ENCODE results near the gene SIGMAR1. TPM values are rescaled to one million over a fixed set of nuclear protein-coding genes. Genes with fewer than 3 reads are reported as not detected.

Gene SIGMAR1
- total RNA-seq, 1 experiment from 2014 or later: 165 TPM

DNA sequence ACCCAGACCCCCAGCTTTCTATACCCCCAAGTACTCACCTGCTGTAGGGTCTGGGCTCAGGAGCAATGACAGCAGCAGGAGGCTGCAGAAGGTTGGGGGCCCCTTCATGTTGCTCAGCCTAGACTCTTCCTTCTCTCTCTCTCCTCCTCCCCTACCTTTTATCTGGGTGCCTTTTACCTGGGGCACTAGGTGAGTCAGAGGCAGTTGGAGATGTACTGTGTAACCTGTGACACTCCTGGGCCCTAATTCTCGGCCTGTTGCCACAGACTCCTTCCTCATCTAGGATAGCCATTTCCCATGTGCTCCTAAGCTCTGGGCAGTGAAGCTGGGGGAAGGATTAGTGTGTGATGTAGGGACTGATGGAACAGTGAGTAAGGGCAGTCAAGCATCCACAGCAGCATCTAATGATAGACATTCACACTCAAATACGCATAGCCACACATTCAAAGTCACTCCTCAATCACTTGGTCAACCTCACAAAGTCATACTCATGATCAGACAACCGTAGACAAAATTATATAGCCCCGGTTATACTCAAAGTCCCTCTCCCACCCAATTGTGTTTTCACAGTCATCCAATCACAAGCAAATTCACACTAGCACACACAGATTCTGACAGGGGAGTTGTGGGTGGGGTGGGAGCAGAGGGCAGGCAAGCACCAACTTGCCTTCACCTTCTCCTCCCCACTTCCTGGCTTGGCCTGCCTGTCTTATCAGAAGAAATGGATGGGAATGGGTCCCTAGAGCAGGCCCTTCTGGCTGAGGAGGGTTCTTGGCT lies 25.1 kb upstream of the SIGMAR1 start, which contains the start of gene CCL27:
Gene CCL27, minus strand, starts transcription at position 132 of the 777 bp plus-strand sequence. Its CDS starts 24 bp downstream, at position 108.
- no peak for TF ChIP-seq EZH2 (IDR thresholded peaks at IDR 0.05; ENCODE audit: borderline replicate concordance, low read depth, low read length, poor library complexity, severe bottlenecking)
- no peak for TF ChIP-seq CTCF (conservative IDR thresholded peaks at IDR 0.05; ENCODE audit: low read depth, low read length)
- Histone ChIP-seq H3K27ac (ENCODE audit: low read depth, low read length, poor library complexity, severe bottlenecking) (no peak within 1 kb of the TSS), H3K27me3 (replicated peaks; ENCODE audit: insufficient read depth, low read depth, low read length, poor library complexity) (no peaks in the 10 kb centered on the region), H3K4me3 (ENCODE audit: low read depth, low read length, poor library complexity, severe bottlenecking) (no peak within 1 kb of the TSS), H3K36me3 (ENCODE audit: insufficient read depth, low read length, poor library complexity, severe bottlenecking) (no peaks in the 10 kb centered on the region), H3K9me3 (ENCODE audit: low read depth, low read length, poor library complexity, severe bottlenecking) (no peaks in the 10 kb centered on the region), H3K4me1 (ENCODE audit: insufficient read depth, low read length, poor library complexity, severe bottlenecking) (peaks cover 6% of the 10 kb centered on the region)
- no peak for DNase-seq (ENCODE audit: low spot score)
- ChIA-PET CTCF (no interaction called here), POLR2A (ENCODE audit: low non-redundant PET) (no interaction called here)
- intact Hi-C loops (cut with micrococcal nuclease; ENCODE audit: unreplicated experiment): no loop called here
- no TSS peak for BruUV-seq (replicated peaks)

GRCh38 chr9:34659592-34660253 lies 22.1 kb upstream of the SIGMAR1 start:
- TF ChIP-seq CTCF (conservative IDR thresholded peaks at IDR 0.05; ENCODE audit: low read depth, low read length) (no peak), EZH2 (IDR thresholded peaks at IDR 0.05; ENCODE audit: borderline replicate concordance, low read depth, low read length, poor library complexity, severe bottlenecking) (no peak)
- Histone ChIP-seq H3K27me3 (replicated peaks; ENCODE audit: insufficient read depth, low read depth, low read length, poor library complexity) (no peaks in the 10 kb centered on the region), H3K4me1 (ENCODE audit: insufficient read depth, low read length, poor library complexity, severe bottlenecking) (peaks cover 8% of the 10 kb centered on the region), H3K4me3 (ENCODE audit: low read depth, low read length, poor library complexity, severe bottlenecking) (no peak overlapping the region), H3K9me3 (ENCODE audit: low read depth, low read length, poor library complexity, severe bottlenecking) (no peaks in the 10 kb centered on the region), H3K36me3 (ENCODE audit: insufficient read depth, low read length, poor library complexity, severe bottlenecking) (no peaks in the 10 kb centered on the region), H3K27ac (ENCODE audit: low read depth, low read length, poor library complexity, severe bottlenecking) (no peak overlapping the region)
- ChIA-PET CTCF (no interaction called here), POLR2A (ENCODE audit: low non-redundant PET) (no interaction called here)
- BruUV-seq (replicated peaks): no TSS peak
- no peak for DNase-seq (ENCODE audit: low spot score)
- intact Hi-C loops (cut with micrococcal nuclease; ENCODE audit: unreplicated experiment): no loop called here

DNA sequence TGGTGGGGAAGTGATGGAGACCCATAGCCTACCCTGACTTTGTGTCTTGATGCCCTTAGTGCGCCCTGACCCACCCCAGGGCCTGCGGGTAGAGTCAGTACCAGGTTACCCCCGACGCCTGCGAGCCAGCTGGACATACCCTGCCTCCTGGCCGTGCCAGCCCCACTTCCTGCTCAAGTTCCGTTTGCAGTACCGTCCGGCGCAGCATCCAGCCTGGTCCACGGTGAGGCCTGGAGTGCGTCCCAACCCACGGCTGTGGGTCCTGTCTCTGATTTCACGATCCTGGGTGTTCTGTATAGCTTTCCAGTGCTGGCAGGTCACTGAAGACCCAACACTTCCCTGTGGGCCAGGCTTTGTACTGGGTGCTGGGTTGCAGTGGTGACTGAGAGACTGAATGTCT lies 20.9 kb upstream of the SIGMAR1 start:
- Histone ChIP-seq H3K27ac (ENCODE audit: low read depth, low read length, poor library complexity, severe bottlenecking) (no peak overlapping the region), H3K36me3 (ENCODE audit: insufficient read depth, low read length, poor library complexity, severe bottlenecking) (no peaks in the 10 kb centered on the region), H3K4me3 (ENCODE audit: low read depth, low read length, poor library complexity, severe bottlenecking) (no peak overlapping the region), H3K9me3 (ENCODE audit: low read depth, low read length, poor library complexity, severe bottlenecking) (no peaks in the 10 kb centered on the region), H3K27me3 (replicated peaks; ENCODE audit: insufficient read depth, low read depth, low read length, poor library complexity) (no peaks in the 10 kb centered on the region), H3K4me1 (ENCODE audit: insufficient read depth, low read length, poor library complexity, severe bottlenecking) (peaks cover 17% of the 10 kb centered on the region)
- BruUV-seq (replicated peaks): no TSS peak
- ChIA-PET CTCF (no interaction called here), POLR2A (ENCODE audit: low non-redundant PET) (no interaction called here)
- no peak for DNase-seq (ENCODE audit: low spot score)
- TF ChIP-seq EZH2 (IDR thresholded peaks at IDR 0.05; ENCODE audit: borderline replicate concordance, low read depth, low read length, poor library complexity, severe bottlenecking) (no peak), CTCF (conservative IDR thresholded peaks at IDR 0.05; ENCODE audit: low read depth, low read length) (no peak)
- intact Hi-C loops (cut with micrococcal nuclease; ENCODE audit: unreplicated experiment): no loop called here
